Subcutaneous abdominal adipose tissue (tissue), 5 donors: ENCODE measurements around the gene PLEKHA5.

Experiments used
- H3K27ac ChIP-seq: one replicate; pipeline ENCODE4 v1.7.0; 2013; ENCODE audit warnings: low read depth, mild to moderate bottlenecking, inconsistent platforms, low read length, moderate library complexity
- H3K27me3 ChIP-seq, 5 donors: one replicate each; pipeline ENCODE4 v1.7.0; 2013; ENCODE audit warnings: low read length in 5 of 5, inconsistent platforms in 1 of 5; ENCODE audit not compliant: control insufficient read depth in 5 of 5, insufficient read depth in 4 of 5
- H3K36me3 ChIP-seq, 5 donors: one replicate each; pipeline ENCODE4 v1.7.0; 2013; ENCODE audit warnings: low read length in 5 of 5; ENCODE audit not compliant: control insufficient read depth in 5 of 5, insufficient read depth in 5 of 5
- H3K4me1 ChIP-seq, 5 donors: one replicate each; pipeline ENCODE4 v1.7.0; 2013; ENCODE audit warnings: low read length in 5 of 5, mild to moderate bottlenecking in 3 of 5, moderate library complexity in 1 of 5; ENCODE audit not compliant: control insufficient read depth in 5 of 5, insufficient read depth in 5 of 5
- H3K4me3 ChIP-seq, 5 donors: one replicate each; pipeline ENCODE4 v1.7.0; 2013; ENCODE audit warnings: low read length in 5 of 5, low read depth in 1 of 5
- H3K9ac ChIP-seq, 5 donors: one replicate each; pipeline ENCODE4 v1.7.0; 2013; ENCODE audit warnings: low read length in 5 of 5, mild to moderate bottlenecking in 4 of 5, moderate library complexity in 3 of 5
- H3K9me3 ChIP-seq, 5 donors: one replicate each; pipeline ENCODE4 v1.7.0; 2013; ENCODE audit warnings: low read length in 5 of 5; ENCODE audit not compliant: control insufficient read depth in 5 of 5
- donor health status: healthy.
- donor health status: healthy.
- donor health status: healthy.
- donor health status: healthy.
- donor health status: healthy.

Gene PLEKHA5

DNA sequence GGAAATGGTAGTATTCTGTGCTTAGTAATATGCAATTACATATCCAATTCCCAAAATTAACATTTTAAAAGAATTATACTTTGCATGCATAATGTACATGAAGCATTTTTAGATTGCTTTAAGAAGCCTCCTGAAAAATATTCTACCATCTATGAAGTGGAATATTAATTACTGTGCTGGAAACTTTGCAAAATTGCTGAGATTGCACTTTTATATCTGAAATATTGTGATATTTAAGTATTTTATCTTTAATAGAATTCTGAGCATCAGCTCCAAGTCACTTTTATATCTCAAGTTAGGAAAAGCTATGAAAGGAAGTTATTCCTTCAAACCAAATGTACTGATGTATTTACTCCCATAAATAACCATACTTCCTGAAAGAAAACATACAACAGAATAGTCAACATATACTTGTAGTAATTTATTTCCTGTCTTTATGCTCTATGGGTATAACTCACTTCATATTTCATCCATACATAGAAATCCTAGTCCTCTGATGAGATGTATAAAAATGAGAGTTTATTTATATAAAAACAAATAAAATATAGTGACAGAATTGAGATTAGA, 152.7 kb downstream of the PLEKHA5 start:
- H3K4me3 ChIP-seq, result no peak overlapping the region
- no peaks in the 10 kb centered on the region for H3K27me3 ChIP-seq
- no peak overlapping the region for H3K9ac ChIP-seq
- H3K4me1 ChIP-seq, result no peaks in the 10 kb centered on the region
- H3K9me3 ChIP-seq, result no peaks in the 10 kb centered on the region
- H3K36me3 ChIP-seq, result peaks cover 7 to 17% (median 7%) of the 10 kb centered on the region in 5 donors
- no peak overlapping the region for H3K27ac ChIP-seq

DNA sequence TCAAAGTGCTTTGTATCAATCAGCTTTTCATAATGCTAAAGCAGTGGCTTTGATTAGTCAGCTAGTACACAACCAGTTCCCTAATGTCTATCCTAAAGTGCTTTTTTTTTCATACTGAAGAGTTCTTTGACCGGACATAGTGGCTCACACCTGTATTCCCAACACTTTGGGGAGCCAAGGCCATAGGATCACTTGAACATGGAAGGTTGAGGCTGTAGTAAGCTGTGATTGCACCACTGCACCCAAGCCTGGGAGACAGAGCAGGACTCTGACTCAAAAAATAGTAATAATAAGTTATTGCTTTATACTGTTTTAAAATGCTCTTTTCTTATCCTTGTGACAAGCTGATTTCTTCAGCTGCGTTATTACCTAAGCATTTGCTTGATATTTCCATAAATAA, 155.1 kb downstream of the PLEKHA5 start:
- H3K4me3 ChIP-seq, result no peak overlapping the region

DNA sequence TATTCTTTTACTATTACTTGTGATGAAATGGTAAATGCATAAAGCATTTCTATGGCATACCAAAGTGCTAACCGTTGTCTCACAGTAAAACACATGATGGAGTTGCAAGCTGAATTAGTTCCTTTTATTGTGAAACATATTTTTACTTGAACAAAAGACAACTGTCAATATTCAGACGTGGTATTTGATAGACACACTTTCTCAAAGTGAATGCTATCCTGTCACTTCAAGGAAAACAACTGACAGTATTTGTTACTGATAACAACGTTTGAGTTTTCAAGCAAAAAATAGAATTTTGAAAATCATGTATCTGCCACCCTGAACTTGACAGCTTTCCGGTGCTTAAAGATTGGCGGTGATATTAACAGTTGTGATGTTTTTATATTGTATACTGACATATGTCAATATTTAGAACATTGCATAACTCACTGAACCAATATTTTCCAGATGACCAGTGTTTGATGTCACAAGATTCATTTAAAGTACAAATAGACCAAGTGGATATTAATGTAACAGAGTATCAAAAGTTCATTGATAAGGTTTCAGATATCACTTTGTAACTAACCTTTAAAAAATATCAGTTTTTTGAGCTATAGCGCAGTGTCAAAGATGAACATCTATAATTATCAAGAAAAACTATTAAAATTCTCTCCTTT, 156.4 kb downstream of the PLEKHA5 start:
- Histone ChIP-seq H3K9ac (no peak overlapping the region), H3K4me3 (no peak overlapping the region)

More for the DNA sequence above, 155.1 kb downstream of the PLEKHA5 start:
- no peaks in the 10 kb centered on the region for H3K9me3 ChIP-seq
- no peaks in the 10 kb centered on the region for H3K27me3 ChIP-seq
- no peaks in the 10 kb centered on the region for H3K4me1 ChIP-seq
- H3K36me3 ChIP-seq, result peaks cover 5 to 17% (median 7%) of the 10 kb centered on the region in 5 donors
- H3K9ac ChIP-seq, result no peak overlapping the region
- H3K27ac ChIP-seq, result no peak overlapping the region

DNA sequence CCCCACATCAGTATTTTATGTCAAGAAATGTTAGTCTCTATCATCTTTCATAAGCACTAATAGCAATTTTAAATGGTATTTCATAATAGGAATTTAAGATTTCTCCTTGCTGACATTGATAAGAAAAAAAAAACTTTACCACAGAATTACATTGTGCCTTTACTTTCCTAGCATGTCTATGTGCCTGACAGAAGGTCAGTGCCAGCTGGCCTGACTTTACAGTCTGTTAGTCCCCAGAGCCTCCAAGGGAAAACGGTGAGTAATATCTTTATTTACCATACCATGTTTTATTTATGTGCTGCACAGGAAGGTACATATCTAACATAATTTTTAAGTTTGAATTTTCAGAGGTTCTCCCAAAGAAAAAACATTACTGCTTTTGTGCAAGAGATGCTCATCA, 157.8 kb downstream of the PLEKHA5 start:
- H3K27ac ChIP-seq, result no peak overlapping the region
- H3K4me1 ChIP-seq, result no peaks in the 10 kb centered on the region
- H3K9me3 ChIP-seq, result no peaks in the 10 kb centered on the region
- no peaks in the 10 kb centered on the region for H3K27me3 ChIP-seq
- no peak overlapping the region for H3K9ac ChIP-seq
- H3K36me3 ChIP-seq, result peaks cover 5 to 17% (median 11%) of the 10 kb centered on the region in 5 donors
- no peak overlapping the region for H3K4me3 ChIP-seq

More for the DNA sequence above, 156.4 kb downstream of the PLEKHA5 start:
- Histone ChIP-seq H3K36me3 (peaks cover 5 to 15% (median 11%) of the 10 kb centered on the region in 5 donors), H3K27me3 (no peaks in the 10 kb centered on the region), H3K27ac (no peak overlapping the region), H3K4me1 (no peaks in the 10 kb centered on the region), H3K9me3 (no peaks in the 10 kb centered on the region)

DNA sequence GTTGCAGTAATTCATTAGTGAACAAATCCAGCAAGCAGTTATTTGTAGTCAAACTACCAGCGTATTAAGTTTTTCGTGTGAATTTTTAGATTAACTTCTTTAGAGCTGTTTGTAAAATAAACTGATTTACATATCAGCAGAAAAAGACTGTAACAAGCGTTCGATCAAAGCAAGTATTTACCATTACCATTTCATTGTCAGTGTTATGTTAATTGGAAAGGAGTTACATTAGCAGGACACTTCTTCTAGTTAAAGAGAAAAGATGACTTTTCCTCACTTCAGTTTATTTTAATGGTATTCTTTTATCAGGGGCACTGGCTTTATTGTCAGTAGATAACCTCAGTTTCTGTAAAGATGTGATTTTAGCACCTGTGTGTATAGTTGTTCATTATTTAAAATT, 158.6 kb downstream of the PLEKHA5 start:
- H3K27ac ChIP-seq, result no peak overlapping the region
- peaks cover 4 to 16% (median 11%) of the 10 kb centered on the region in 5 donors for H3K36me3 ChIP-seq

DNA sequence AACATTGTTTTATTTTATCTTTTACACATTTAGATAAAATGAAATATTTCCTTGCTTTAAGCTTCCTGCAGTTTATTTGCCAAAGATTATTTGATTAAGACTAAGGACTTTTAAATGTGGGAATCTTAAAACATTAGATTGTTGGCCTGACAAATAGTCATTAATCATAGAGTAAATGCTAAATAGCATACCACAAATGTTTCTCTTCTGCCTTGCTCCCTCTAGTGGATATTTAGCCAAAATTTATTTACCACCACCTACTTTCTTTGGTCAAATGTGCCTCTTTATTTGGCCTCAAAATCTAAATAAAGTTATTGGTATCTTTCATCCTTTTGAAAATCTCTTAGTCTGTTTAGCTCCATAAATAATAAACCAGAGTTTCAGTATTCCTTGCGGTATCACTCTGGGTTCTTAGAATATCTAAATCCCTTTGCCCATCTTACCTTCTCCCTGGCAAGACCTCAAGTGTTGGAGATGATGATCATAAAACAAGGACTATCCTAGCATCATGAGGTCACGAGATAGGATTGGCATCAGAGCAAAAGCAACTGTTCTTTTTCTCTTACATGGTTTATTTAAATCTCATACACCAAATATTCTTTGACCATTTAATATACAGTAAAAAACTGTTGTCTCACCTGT, 159.2 kb downstream of the PLEKHA5 start:
- Histone ChIP-seq H3K9ac (no peak overlapping the region), H3K36me3 (peaks cover 0 to 11% (median 5%) of the 10 kb centered on the region in 5 donors), H3K27me3 (no peaks in the 10 kb centered on the region), H3K9me3 (no peaks in the 10 kb centered on the region), H3K4me3 (no peak overlapping the region), H3K27ac (no peak overlapping the region), H3K4me1 (no peaks in the 10 kb centered on the region)

More for the DNA sequence above, 158.6 kb downstream of the PLEKHA5 start:
- Histone ChIP-seq H3K4me3 (no peak overlapping the region), H3K4me1 (no peaks in the 10 kb centered on the region), H3K9ac (no peak overlapping the region), H3K9me3 (no peaks in the 10 kb centered on the region), H3K27me3 (no peaks in the 10 kb centered on the region)

DNA sequence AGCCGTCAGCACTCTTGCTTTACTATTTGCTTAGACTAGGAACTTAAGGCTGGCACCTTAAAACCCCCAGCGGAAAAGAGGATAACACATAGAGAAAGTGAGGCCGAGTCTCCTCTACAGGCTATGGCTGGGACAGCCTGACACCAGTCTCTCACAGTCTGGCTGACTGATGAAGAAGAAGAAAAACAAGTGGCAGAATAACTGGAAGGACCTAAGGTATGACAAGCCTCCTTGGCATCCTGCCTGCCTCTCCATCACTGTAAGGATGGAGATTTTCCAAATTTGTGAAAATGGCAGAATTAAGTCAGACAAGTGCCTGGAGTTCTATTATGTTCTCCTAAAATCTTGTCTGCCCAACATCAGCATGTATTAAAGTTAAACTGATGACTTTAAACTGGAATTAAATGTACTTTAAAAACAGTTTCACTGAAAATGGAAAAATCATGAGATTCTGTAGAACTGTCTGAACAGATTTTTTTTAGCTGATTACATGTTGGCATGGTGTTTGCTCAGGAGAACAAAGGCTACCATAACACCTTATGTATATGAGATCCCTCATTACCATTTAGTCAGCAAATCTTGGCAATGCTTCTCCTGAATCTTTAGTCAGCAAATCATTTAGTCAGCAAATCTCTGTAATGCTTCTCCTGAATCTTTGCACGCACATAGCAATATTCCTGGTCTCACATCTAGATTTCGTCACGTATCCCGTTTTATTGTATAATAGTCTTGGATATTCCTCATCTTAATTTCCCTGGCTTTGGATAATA, 169.5 kb downstream of the PLEKHA5 start:
- no peak overlapping the region for H3K4me3 ChIP-seq
- H3K27me3 ChIP-seq, result no peaks in the 10 kb centered on the region
- H3K9me3 ChIP-seq, result no peaks in the 10 kb centered on the region
- no peaks in the 10 kb centered on the region for H3K4me1 ChIP-seq
- H3K27ac ChIP-seq, result no peak overlapping the region
- no peak overlapping the region for H3K9ac ChIP-seq
- H3K36me3 ChIP-seq, result peaks cover 2 to 8% (median 3%) of the 10 kb centered on the region in 5 donors

DNA sequence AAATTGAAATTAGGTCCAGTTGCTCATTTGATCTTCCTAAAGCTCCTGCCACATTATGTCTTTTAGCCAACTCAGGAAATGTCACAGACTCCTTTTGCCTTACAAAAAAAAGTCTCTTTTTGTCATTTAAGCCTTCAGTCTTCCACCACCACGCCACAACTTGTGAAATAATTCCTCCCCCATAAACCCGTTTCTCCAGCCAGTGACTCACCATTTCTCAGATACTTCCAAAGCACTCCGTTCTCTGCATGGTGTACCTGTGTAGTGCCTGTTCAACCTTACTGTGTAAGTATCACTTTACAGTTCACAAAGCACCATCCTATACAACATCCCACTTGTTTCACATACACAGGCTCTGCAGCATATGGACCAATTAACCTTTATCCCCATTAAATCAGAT, 170.2 kb downstream of the PLEKHA5 start:
- H3K36me3 ChIP-seq, result peaks cover 2 to 8% (median 3%) of the 10 kb centered on the region in 5 donors
- no peaks in the 10 kb centered on the region for H3K27me3 ChIP-seq
- no peak overlapping the region for H3K9ac ChIP-seq
- H3K27ac ChIP-seq, result no peak overlapping the region
- H3K4me3 ChIP-seq, result no peak overlapping the region
- H3K9me3 ChIP-seq, result no peaks in the 10 kb centered on the region
- no peaks in the 10 kb centered on the region for H3K4me1 ChIP-seq

DNA sequence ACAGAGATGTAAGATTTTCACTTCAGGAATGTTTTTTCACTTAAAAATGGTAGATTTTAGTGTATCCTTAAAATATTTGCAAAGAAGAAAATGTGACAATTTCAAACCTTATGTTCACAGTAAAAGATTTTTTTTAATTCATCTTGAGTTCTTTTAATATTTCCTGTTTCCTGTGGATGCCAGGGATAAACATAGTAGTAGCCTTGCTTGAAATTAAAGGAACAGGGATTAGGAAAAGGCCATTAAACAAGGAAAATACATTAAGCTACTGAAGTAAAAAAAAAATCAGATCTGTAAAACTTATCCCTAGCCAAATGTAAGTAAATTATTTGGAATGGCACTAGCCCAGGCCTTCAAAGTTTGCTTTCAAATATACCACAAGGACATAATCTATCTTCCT, 171.7 kb downstream of the PLEKHA5 start:
- no peak overlapping the region for H3K9ac ChIP-seq
- H3K4me3 ChIP-seq, result no peak overlapping the region
- H3K27ac ChIP-seq, result no peak overlapping the region

DNA sequence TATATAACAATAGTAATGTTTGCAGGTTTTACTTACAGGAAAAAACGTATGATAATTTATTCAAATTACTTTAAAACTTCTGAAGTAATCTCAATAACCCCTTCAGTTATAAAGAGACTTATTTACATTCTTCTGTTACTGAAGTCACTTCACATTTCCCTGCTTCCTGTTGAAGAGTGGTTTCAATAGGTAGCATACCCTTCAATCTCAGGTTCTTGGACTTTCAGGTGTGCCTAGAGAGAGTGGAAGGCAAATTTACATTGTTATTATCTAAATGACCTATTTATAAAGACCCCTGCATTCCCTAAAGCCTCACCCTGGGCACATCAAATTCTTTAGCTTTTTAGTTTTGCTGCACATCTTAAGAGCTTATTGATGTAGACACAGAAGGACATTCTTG, 172.2 kb downstream of the PLEKHA5 start:
- Histone ChIP-seq H3K27me3 (no peaks in the 10 kb centered on the region), H3K9me3 (no peaks in the 10 kb centered on the region), H3K4me3 (no peak overlapping the region), H3K36me3 (peaks cover 3 to 13% (median 7%) of the 10 kb centered on the region in 5 donors), H3K9ac (no peak overlapping the region), H3K27ac (no peak overlapping the region), H3K4me1 (no peaks in the 10 kb centered on the region)

More for the DNA sequence above, 171.7 kb downstream of the PLEKHA5 start:
- Histone ChIP-seq H3K27me3 (no peaks in the 10 kb centered on the region), H3K9me3 (no peaks in the 10 kb centered on the region), H3K36me3 (peaks cover 3 to 8% (median 3%) of the 10 kb centered on the region in 5 donors), H3K4me1 (no peaks in the 10 kb centered on the region)
